ENCODE measurements around the gene BBS7. TPM values are rescaled to one million over a fixed set of nuclear protein-coding genes. Genes with fewer than 3 reads are reported as not detected.

The BBS7 gene
- total and polyA plus RNA-seq, 2 of the 13 experiments (the other 11 are each of a cell fraction or from before 2014, with no cell fraction given): 9.0 to 15.7 TPM

- no peaks in the 10 kb centered on the region for H3K36me3 ChIP-seq (replicated peaks in 1 of 2; ENCODE audit: control insufficient read depth in 1 of 2, insufficient read depth in 2 of 2, low read length in 2 of 2)
- intact Hi-C loops (cut with micrococcal nuclease; ENCODE audit: unreplicated experiment) (no loop called here), in situ Hi-C loops (cut with HindIII; ENCODE audit: extremely low pct_ligation_motif_present, low pct_unique_long_range_greater_than_20kb) (no loop called here)
- FAIRE-seq (no peak), DNase-seq (ENCODE audit: low spot score) (no peak), ATAC-seq (no peak)
- no peak overlapping the region for H2AFZ ChIP-seq (ENCODE audit: low read length)
- no peak overlapping the region for H3K9ac ChIP-seq (ENCODE audit: insufficient read depth, low read depth, low read length)
- no peak overlapping the region for H3K27ac ChIP-seq (ENCODE audit: extremely low read length, insufficient read depth, low read length)
- H3K79me2 ChIP-seq (ENCODE audit: insufficient read depth, low read length): no peaks in the 10 kb centered on the region
- BruUV-seq (replicated peaks): no TSS peak
- H3K4me3 ChIP-seq (replicated peaks in 1 of 3; ENCODE audit: insufficient read depth in 1 of 3, low read depth in 2 of 3, low read length in 3 of 3): no peak overlapping the region
- WGBS (ENCODE audit: low lambda C conversion rate): 0% methylated on average over 3 of the region's 3 CpGs
- POLR2A ChIA-PET: no interaction called here
- no peak overlapping the region for H3K4me2 ChIP-seq (ENCODE audit: low read depth, low read length)
- CTCF ChIA-PET (ENCODE audit: low intra/inter-chr PET ratio, low total read pairs): no interaction called here
- 0 out of 5 replicates have a peak, but pooled peaks cover 0 to 5% of the 10 kb centered on the region in 2 experiments for H3K27me3 ChIP-seq (ENCODE audit: control insufficient read depth in 1 of 2, insufficient read depth in 2 of 2, low read length in 2 of 2)
- H3K9me3 ChIP-seq (ENCODE audit: low read length): no peaks in the 10 kb centered on the region
- H4K20me1 ChIP-seq (ENCODE audit: insufficient read depth, low read length): no peaks in the 10 kb centered on the region
- H3K4me1 ChIP-seq (ENCODE audit: insufficient read depth, low read length): no peaks in the 10 kb centered on the region
- TF ChIP-seq SRY (CRISPR knock-in tag; IDR thresholded peaks at IDR 0.05): no peak
- TF ChIP-seq REST (IDR thresholded peaks at IDR 0.05; ENCODE audit: borderline replicate concordance in 1 of 2, low read depth in 1 of 2, low read length in 2 of 2): no peak
- TF ChIP-seq, protein P1, sequence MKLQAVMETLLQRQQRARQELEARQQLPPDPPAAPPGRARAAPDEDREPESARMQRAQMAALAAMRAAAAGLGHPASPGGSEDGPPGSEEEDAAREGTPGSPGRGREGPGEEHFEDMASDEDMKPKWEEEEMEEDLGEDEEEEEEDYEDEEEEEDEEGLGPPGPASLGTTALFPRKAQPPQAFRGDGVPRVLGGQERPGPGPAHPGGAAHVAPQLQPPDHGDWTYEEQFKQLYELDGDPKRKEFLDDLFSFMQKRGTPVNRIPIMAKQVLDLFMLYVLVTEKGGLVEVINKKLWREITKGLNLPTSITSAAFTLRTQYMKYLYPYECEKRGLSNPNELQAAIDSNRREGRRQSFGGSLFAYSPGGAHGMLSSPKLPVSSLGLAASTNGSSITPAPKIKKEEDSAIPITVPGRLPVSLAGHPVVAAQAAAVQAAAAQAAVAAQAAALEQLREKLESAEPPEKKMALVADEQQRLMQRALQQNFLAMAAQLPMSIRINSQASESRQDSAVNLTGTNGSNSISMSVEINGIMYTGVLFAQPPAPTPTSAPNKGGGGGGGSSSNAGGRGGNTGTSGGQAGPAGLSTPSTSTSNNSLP (IDR thresholded peaks at IDR 0.05; ENCODE audit: low read depth, low read length): no peak
- TF ChIP-seq HOXA5 (CRISPR knock-in tag; IDR thresholded peaks at IDR 0.05): no peak
- no peak for TF ChIP-seq BRF2 (CRISPR knock-in tag; IDR thresholded peaks at IDR 0.05)
- TF ChIP-seq, protein P2, sequence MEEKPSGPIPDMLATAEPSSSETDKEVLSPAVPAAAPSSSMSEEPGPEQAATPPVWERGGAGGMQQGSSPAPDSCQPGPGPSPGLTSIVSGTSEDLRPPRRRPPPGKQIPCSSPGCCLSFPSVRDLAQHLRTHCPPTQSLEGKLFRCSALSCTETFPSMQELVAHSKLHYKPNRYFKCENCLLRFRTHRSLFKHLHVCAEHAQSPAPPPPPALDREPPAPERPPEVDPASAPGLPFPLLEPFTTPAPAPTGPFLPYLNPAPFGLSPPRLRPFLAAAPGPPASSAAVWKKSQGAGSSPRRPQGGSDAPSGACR (CRISPR knock-in tag; IDR thresholded peaks at IDR 0.05): no peak
- no peak for TF ChIP-seq ZNF782 (CRISPR knock-in tag; IDR thresholded peaks at IDR 0.05; ENCODE audit: borderline replicate concordance)
- TF ChIP-seq DNMT3B (CRISPR knock-in tag; conservative IDR thresholded peaks at IDR 0.05): no peak
- TF ChIP-seq ZNF703 (CRISPR knock-in tag; IDR thresholded peaks at IDR 0.05; ENCODE audit: borderline replicate concordance): no peak
- TF ChIP-seq ARID2 (CRISPR knock-in tag; IDR thresholded peaks at IDR 0.05; ENCODE audit: borderline replicate concordance): no peak
- TF ChIP-seq ZBTB20 (CRISPR knock-in tag; IDR thresholded peaks at IDR 0.05; ENCODE audit: borderline replicate concordance, low read depth): no peak
- no peak for TF ChIP-seq NCOA5 (CRISPR knock-in tag; IDR thresholded peaks at IDR 0.05)
- no peak for TF ChIP-seq ZFP36L2 (CRISPR knock-in tag; IDR thresholded peaks at IDR 0.05)
- no peak for TF ChIP-seq ZNF562 (CRISPR knock-in tag; IDR thresholded peaks at IDR 0.05; ENCODE audit: borderline replicate concordance)
- TF ChIP-seq RFX5 (IDR thresholded peaks at IDR 0.05; ENCODE audit: low read depth, low read length): no peak
- TF ChIP-seq ZNF512 (CRISPR knock-in tag; IDR thresholded peaks at IDR 0.05): no peak
- TF ChIP-seq ZNF207 (IDR thresholded peaks at IDR 0.05; ENCODE audit: borderline replicate concordance): no peak
Observed at GRCh38 chr4:121881158-121881557, 10.9 kb upstream of the BBS7 start.

All from HepG2 (cell line).